GM10266 (cell line): Measurements from ENCODE around the gene UBA1.

Experiments
- DNase-seq: peaks from one replicate; pipeline ENCODE4 v3.0.0; 2012; ENCODE audit errors: extremely low spot score
- CTCF ChIP-seq: IDR thresholded peaks from 2 replicates; pipeline ENCODE4 v1.5.1; 2012; ENCODE audit warnings: mild to moderate bottlenecking, low read depth; ENCODE audit not compliant: control insufficient read depth, insufficient read depth; ENCODE audit errors: missing control alignments

UBA1 gene

GRCh38 chrX:47182106-47182700 lies 11.4 kb upstream of the UBA1 start:
- DNase-seq = no peak
- TF ChIP-seq CTCF = no peak

- no peak for DNase-seq
- TF ChIP-seq CTCF = no peak
Observed at GRCh38 chrX:47184486-47184885, 9.1 kb upstream of the UBA1 start.

- no peak for TF ChIP-seq CTCF
- DNase-seq = no peak
Observed at GRCh38 chrX:47185241-47185640, 8.4 kb upstream of the UBA1 start.

GRCh38 chrX:47186096-47186740 lies 7.4 kb upstream of the UBA1 start:
- no peak for TF ChIP-seq CTCF
- DNase-seq = no peak

- TF ChIP-seq CTCF = no peak
- no peak for DNase-seq
Observed at GRCh38 chrX:47187106-47187677, 6.4 kb upstream of the UBA1 start.

GRCh38 chrX:47189906-47190305 lies 3.7 kb upstream of the UBA1 start:
- no peak for DNase-seq
- TF ChIP-seq CTCF = no peak
